Suprapubic skin (tissue), 4 donors: ENCODE results near the gene DSTYK.

ENCODE experiments used
- POLR2A ChIP-seq, 2 donors: fragments of 450-650 bp; IDR thresholded peaks; one replicate each; pipeline ENCODE4 v1.6.1; 2017; ENCODE audit warnings: antibody characterized with exemption in 2 of 2, mild to moderate bottlenecking in 2 of 2, moderate library complexity in 2 of 2
- POLR2AphosphoS5 ChIP-seq, 3 donors: sonication (generic); formaldehyde crosslinking; IDR thresholded peaks; one replicate each; pipeline ENCODE4 v1.6.1; 2017; ENCODE audit warnings: antibody characterized with exemption in 3 of 3
- TF ChIP-seq, protein P1 (sequence below), 2 donors: fragments of 200-600 bp in 1 of 2; fragments of 450-650 bp in 1 of 2; sonication (generic) in 1 of 2; IDR thresholded peaks; one replicate each; pipeline ENCODE4 v1.5.1; 2016 to 2019; ENCODE audit warnings: antibody characterized with exemption in 2 of 2, mild to moderate bottlenecking in 1 of 2, moderate library complexity in 1 of 2

DNA sequence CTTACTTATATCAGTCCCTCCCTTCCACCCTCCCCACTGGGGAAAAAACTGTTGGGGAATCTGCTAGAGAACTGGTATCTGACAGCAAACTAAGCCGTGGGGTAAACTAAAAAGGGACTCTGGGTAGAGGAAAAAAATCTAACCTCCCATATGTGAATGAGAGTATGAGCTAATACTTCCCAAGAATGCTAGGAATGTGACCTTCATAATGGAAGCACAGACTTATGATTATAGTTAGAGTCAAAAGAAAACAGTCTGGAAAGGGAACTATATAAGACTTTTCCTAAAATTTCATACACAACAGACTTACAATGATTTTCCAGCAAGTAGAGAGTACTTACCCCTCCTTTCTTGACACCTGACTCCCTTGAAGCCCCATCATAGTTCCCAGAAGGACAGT lies 66.8 kb downstream of the DSTYK start:
- TF ChIP-seq POLR2A (IDR thresholded peaks at IDR 0.05) (no peak), POLR2AphosphoS5 (IDR thresholded peaks at IDR 0.05) (no peak)
- TF ChIP-seq, protein P1, sequence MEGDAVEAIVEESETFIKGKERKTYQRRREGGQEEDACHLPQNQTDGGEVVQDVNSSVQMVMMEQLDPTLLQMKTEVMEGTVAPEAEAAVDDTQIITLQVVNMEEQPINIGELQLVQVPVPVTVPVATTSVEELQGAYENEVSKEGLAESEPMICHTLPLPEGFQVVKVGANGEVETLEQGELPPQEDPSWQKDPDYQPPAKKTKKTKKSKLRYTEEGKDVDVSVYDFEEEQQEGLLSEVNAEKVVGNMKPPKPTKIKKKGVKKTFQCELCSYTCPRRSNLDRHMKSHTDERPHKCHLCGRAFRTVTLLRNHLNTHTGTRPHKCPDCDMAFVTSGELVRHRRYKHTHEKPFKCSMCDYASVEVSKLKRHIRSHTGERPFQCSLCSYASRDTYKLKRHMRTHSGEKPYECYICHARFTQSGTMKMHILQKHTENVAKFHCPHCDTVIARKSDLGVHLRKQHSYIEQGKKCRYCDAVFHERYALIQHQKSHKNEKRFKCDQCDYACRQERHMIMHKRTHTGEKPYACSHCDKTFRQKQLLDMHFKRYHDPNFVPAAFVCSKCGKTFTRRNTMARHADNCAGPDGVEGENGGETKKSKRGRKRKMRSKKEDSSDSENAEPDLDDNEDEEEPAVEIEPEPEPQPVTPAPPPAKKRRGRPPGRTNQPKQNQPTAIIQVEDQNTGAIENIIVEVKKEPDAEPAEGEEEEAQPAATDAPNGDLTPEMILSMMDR (IDR thresholded peaks at IDR 0.05): no peak
